Eye (tissue), 1 donor: ENCODE measurements around the gene CTIF.
A peak's percentile ranks its signal among the peaks of the same experiment; 100 is the strongest.

Experiments
- DNase-seq: peaks from one replicate; pipeline ENCODE4 v3.0.0-alpha.2; 2015

Gene CTIF

DNA sequence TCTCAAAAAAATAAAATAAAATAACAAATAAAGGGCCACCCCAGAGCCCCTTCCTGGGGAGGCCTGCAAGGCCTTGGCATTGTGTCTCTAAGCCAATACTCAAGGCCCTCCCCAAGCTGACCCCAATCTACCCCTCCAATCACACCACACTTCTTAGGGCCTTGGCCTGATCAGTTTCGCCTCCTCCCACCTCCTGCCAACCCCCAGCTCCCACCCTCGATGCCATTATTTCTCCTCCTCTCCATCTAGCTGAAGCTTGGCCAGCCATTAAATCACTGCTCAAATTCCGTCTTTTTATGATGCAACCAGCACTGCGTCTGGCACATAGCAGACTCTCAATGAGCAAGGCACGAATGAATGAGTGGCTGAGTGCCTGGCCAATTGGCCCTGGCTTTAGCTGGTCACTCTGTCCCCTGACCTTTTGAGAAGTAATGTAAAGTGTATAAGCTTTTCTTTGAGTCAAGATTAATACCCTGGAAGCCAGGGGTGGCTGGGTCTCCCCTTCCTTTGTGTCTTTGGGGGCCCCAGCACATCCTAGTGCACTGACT lies 356.0 kb downstream of the CTIF start:
- no peak for DNase-seq

DNA sequence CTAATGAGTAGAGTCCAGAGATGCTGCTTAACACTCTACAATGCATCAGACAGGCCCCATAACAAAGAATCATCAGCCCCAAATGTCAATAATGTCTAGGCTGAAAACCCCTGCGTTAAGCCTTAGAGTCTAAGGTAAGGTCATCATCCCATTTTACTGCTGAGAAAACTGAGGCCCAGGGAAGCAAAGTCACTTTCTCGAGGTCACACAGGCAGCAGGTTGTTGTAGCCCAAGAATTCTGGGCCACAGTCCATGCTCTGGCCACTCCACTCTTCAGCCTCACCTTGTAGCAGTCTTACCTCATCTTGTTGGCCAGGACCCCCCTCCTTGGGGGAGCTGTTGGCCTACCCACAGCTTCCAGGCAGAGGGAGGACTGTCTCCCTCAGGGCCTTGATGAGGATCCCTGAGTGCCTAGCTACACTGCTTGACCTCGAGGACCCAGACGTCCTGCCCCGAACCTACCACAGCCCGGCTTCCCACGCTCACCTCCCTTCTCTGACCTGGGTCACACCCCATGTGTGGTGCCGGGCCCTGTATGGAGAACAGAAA lies 357.6 kb downstream of the CTIF start:
- peak; percentile 1 for DNase-seq

DNA sequence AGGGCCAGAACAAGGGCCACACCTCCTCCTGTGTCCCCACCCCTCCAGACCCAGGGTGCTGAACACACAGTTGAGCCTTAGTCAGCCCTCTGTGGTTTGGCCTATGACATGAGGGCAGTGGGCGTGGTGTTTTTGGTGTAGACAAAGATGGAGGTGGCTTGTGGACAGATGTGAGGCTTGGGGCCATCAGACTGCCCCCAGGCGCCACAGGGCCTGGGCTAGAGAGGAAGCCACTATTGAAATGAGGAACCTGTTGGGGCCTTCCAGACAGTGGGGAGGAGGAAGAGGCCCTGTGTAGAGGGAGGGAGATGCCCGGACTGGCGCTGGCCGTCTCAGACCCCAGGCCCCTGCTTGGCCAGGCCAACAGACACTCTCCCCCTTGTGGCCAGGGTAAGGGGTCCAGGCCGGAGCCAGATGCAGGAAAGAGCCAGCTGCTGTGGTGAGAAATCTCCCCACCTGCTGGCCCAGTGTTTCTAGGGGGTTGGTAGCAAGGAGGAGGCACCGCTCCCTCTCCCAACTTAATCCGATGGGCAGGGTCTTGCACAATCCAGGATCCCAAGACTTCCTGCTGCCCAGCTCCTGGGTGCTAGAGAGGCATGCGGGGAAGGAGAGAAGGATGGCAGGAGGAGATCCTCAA lies 358.2 kb downstream of the CTIF start:
- DNase-seq = peak; percentile 29

DNA sequence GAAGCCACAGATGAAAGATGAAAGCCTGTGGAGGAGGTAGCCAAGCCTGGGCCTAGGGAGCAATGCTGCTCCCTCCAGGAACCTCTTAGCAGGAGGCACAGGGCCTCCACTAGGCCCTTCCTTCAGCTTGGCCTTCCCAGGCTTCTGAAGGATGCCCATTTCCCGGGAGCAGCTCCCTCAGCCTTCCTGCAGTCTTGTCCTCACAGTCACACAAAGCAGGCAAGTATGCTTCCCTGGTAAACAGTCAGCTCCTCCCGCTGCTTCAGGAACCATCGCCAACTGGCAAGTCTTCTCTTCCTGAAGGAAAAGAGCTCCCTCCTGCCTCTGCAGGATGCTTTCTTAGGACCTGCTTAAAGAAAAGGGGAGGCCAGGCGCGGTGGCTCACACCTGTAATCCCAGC lies 358.7 kb downstream of the CTIF start:
- no peak for DNase-seq

DNA sequence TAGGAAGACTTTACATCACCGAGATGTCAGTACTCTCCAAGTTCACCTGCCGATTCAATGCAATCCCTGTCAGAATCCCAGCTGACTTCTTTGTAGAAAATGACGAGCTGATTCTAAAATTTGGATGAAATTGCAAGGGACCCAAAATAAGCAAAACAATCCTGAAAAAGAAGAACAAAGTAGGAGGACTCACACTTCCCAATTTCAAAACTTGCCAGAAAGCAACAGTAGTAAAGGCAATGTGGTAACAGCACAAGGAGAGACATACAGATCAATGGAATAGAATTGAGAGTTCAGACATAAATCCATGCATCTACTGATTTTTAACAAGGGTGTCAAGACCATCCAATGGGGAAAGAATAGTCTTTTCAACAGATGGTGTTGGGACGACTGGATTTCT lies 359.7 kb downstream of the CTIF start:
- peak; percentile 1 for DNase-seq

DNA sequence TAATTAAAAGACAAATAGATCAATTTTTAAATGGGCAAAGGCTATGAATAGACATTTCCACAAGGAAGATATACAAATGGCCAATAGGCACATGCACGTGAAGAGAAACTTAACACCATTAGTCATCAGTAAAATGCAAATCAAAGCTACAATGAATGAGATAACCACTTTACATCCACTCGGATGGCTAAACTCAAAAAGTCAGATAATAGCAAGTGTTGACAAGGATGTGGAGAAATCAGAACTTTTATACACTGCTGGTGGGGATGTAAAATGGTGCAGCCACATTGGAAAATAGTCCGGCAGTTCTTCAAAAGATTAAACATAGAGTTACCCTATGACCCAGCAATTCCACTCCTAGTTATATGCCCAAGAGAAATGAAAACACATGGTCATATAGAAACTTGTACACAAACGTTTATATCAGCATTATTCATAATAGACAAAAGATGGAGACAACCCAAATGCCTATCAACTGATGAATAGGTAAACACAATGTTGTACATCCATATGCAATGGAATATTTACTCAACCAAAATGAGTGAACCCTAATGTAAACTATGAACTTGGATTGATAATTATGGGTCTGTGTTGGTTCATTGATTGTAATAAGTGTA lies 360.8 kb downstream of the CTIF start:
- peak; percentile 0 for DNase-seq

DNA sequence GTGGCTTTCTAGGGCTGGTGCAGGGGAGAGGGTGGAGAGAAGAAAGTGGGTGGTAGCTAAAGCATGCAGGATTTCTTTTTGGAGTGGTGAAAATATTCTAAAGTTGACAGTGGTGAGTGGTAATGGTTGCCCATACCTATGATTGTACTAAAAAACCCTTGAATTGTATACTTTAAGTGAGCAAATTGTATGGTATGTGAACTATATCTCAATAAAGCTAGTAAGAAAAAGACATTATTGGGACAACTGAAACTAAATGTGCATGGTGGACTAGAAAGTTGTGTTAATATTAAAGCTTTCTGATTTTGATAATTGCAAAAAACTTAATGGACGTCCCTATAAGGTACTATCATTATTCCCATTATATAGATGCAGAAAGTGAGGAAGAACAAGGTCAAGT lies 361.6 kb downstream of the CTIF start:
- DNase-seq = no peak

DNA sequence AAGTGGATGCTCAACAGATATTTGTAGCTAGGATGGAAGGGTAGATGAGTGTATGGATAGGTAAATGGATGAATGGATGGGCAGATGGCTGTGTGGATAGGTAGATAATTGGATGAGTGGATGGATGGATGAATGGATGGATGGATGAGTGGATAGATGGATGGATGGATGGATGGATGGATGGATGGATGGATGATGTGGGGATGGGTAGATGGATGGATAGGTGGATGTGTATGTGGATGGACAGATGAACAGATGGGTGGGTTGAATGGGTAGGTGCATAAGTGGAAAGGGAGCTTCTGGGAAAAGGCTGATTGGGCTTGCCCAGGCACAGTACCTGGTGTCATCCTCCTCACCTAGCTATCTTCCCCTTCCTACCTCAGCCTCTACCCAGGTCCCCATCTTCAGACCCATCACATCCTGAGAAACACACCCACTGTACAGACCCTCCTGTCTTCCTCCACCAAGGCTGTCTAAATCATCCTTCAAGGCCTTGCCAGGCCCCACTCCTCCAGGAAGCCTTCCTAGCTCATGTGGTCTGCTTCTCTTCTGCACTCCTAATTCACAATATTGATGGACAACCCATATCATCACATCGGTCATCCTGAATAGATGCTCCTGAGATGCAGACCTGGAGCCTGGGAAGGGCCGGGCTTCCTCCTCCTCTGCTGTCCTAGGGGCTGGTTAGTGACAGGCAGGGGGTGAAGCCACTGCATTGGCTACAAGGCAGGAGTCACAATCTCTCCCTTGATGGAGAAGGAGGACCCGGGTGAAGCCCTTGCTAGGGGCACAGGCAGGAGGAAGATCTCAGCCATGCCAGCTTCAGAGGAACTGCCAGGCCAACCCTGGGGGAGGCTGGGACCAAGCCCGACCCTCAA lies 362.6 kb downstream of the CTIF start:
- DNase-seq = no peak

DNA sequence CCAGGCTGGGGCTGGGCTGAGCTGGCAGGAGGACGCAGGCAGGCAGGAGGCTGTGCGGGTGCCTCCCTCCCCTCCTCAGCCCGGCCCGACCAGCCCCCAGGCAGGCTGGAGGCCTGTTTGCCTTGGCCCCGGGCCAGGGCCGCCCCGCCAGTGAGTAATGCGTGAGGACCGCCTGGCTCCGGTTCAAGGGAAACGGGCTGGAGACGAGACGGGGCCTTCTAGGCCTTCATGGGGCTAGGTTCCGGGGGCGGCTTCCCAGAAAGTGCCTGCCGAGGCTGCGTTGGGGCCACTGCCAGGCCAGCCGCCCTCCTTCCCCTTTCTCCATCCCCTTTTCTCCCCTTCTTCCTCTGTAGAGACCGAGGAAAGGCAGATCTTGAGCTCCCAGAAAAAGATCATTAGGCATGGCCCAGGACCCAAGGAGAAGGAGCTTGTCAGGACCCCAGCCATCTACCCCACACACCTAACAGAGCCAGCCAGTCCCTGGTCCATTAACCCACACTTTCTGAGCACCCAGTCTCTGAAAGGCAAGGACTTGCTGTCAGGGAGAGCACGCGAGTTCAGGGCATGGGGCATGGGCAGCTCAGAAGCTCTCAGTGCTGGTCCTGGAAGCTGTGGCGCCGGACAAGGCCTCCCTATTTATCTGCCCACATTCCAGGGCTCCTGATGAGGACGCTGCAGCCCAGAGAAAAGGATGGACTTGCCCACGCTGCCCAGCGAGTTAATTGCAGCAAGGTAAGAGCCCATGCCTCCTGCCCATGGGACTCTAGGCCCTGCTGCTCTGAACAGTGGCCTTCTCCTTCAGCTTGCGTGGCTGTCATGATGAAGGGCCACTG lies 363.4 kb downstream of the CTIF start:
- DNase-seq = peak; percentile 81

DNA sequence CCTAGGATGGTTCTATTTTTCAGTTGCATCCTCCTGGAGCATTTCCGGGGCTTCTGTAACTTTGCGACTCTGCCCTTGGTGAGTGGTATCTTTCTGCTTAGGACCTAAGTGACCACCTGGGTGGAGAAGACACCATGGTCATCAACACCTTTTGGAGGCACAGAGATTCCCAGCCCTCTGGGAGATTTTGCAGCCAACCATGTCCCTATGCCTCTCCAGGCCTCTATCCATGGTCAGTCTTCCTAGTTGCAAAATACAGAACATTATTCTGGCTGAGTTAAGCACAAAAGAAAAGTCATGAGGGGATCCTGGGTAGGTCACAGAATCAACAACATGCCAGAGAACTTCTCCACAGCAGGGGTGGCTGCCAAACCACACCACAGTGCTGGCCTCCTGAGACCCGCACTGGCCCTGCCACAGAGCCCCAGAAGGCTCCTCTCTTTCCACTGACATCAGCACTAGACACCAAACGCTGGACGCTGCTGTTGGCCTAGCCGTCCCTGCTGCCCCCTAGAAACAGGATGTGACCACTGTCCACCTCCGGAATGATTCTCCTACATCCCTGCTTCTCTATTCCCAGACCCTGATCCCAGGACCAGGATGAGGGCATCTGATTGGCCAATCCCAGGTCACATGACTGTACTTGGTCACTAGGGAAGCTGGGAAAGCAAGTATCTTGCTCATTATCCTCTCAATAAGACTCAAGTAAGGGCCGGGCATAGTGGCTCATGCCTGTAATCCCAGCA lies 364.2 kb downstream of the CTIF start:
- DNase-seq = no peak

DNA sequence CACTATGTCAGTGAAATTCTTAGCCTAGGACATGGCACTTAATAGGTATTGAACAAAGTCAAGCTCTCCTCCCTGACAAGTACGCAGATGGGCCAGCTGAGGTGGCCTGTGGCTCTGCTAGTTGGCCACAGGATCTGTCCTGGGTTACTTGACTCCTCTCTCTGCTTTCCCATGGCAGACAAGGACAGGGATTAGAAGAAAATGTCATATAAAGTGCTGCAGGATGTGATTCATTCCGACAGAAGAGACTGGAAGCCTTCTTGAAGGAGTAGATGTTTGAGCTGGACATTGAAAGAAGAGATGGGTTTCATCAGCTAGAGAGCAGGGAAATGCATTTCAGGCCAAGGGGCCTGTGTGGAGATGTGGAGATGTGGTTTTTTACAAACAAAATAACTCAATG lies 365.3 kb downstream of the CTIF start:
- DNase-seq = no peak

DNA sequence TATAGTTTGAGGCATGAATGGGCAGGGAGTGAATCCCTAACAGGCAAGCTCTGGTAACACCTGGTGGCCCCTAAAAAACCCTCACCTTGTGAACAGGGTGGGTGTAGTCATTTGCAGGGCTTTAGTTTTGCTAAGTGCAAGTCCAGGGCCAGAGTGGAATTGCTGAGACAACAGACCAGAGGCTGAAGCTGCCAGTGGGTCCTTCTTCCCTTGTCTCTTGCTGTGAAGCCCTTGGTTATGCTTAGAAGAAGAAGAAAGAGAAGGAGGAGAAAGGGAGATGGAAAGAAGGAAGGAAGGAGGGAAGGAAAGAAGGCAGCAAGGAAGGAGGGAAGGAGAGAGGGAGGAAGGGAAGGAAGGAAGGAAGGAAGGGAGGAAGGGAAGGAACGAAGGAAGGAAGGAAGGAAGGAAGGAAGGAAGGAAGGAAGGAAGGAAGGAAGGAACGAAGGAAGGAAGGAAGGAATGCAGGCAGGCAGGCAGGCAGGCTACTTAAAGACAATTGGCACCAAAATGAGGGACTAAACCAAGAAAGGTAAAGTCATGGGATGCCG lies 366.1 kb downstream of the CTIF start:
- no peak for DNase-seq

DNA sequence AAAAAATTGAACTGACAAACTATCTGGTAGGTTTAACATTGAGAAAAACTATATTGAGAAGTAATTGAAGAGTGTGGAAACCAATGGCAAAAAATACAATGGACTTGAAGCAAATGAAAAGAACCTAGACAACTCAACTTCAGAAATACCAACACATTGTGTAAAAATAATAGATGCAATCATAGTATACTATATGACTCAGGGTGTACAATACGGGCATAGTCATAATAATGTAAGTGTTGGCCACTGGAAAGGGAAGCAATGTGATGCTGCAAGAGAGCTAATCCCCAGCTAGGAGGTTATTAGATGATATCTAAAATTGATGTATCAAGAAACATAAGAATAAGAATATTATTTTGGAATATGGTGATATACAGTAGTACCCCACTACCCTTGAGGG lies 366.7 kb downstream of the CTIF start:
- no peak for DNase-seq

DNA sequence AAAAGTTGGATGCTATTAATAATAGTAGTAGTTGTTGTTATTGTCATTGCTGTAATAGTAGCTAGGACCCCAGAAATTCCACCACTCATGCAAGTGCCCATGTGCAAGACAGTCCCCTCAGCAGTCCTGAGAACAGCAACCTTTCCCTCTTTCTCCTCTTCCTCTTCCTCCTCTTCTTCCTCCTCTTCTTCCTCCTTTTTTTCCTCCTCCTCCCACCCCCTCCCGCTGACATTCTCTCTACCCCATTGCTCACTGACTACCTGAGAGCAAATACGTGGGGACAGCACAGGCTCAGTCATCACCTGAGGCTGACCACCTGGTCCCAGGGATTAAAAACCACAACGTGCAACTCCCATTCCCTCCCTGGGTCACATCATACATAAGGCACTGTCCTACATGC lies 370.1 kb downstream of the CTIF start:
- DNase-seq = no peak

DNA sequence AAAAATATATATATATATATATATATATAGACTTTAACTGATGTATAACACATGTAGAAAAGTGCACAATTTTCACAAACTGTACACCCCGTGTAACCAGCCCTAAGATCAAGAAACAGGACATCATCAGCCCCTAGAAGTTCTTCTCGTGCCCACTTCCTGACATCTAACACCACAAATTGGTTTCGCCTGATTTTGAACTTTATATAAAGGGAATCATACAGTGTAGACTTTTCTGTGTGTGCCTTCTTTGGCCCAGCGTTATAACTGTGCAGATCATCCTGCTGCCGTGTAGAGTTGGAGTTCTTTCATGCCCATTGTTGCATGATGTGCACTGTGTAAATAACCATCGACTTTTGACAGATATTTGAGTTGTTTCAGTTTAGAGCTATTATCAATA lies 370.9 kb downstream of the CTIF start:
- no peak for DNase-seq

DNA sequence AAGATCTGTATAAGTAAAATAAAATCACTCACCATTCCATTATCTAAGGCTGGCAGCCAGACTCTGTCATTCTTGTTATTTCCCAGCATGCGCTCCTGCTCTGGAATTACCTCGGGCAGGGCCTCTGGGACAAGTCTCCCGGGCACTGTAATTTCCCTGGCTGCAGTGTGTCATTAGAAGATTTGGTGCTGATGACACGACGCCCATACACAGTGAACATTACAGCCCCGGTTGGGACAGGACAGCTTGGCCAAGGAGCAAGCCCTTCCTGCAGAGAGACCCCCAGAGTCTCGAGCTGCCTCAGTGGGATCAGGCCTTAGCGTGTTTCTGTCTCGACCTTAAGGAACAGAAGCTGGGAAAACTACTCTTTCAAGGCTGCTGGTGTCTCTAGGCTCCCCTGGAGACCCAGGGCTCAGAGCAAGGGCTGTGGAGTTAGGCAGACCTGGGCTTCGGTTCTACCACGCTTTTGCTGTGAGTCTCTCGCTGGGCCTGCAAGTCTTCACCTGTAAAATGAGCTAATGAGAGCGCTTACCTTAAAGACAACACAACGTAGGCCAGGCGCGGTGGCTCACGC lies 372.2 kb downstream of the CTIF start:
- peak; percentile 2 for DNase-seq
